GM12872 (cell line): ENCODE measurements around the gene COA3.

Experiments
- TF ChIP-seq, protein P1 (sequence below): IDR thresholded peaks from 3 replicates; pipeline ENCODE4 v1.5.1; 2011; ENCODE audit warnings: low read depth, mild to moderate bottlenecking, low read length, moderate library complexity; ENCODE audit not compliant: insufficient read depth

The COA3 gene

DNA sequence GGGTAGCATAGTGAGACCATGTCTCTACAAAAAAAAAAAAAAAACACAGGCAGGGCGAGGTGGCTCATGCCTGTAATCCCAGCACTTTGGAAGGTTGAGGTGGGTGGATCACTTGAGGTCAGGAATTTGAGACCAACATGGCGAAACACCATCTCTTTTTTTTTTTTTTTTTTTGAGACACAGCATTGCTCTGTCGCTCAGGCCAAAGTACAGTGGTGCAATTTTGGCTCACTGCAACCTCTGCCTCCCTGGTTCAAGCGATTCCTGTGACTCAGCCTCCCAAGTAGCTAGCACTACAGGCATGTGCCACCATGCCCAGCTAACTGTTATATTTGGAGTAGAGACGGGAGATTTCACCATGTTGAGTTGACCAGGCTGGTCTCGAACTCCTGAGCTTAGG, 32.4 kb downstream of the COA3 start:
- TF ChIP-seq, protein P1, sequence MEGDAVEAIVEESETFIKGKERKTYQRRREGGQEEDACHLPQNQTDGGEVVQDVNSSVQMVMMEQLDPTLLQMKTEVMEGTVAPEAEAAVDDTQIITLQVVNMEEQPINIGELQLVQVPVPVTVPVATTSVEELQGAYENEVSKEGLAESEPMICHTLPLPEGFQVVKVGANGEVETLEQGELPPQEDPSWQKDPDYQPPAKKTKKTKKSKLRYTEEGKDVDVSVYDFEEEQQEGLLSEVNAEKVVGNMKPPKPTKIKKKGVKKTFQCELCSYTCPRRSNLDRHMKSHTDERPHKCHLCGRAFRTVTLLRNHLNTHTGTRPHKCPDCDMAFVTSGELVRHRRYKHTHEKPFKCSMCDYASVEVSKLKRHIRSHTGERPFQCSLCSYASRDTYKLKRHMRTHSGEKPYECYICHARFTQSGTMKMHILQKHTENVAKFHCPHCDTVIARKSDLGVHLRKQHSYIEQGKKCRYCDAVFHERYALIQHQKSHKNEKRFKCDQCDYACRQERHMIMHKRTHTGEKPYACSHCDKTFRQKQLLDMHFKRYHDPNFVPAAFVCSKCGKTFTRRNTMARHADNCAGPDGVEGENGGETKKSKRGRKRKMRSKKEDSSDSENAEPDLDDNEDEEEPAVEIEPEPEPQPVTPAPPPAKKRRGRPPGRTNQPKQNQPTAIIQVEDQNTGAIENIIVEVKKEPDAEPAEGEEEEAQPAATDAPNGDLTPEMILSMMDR = no peak

DNA sequence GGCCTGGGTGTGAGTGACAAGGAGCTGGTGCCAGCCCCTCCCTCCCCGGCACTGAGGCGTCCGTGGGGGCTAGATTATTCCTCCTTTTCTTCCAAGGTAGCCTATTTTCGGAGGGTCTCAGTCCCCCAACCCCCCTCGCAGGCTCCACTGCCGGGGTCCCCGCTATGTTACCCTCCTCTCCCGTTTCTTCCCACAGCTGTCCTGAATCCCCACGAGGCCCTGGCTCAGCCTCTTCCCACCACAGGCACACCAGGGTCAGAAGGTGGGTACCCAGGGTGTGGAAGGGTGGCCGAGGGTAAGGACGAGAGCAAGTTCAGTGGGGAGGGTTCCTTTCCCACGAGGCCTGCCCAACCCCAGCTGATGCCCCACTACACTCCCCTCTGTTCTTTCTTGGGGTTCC, 36.9 kb downstream of the COA3 start:
- TF ChIP-seq, protein P1 = no peak

DNA sequence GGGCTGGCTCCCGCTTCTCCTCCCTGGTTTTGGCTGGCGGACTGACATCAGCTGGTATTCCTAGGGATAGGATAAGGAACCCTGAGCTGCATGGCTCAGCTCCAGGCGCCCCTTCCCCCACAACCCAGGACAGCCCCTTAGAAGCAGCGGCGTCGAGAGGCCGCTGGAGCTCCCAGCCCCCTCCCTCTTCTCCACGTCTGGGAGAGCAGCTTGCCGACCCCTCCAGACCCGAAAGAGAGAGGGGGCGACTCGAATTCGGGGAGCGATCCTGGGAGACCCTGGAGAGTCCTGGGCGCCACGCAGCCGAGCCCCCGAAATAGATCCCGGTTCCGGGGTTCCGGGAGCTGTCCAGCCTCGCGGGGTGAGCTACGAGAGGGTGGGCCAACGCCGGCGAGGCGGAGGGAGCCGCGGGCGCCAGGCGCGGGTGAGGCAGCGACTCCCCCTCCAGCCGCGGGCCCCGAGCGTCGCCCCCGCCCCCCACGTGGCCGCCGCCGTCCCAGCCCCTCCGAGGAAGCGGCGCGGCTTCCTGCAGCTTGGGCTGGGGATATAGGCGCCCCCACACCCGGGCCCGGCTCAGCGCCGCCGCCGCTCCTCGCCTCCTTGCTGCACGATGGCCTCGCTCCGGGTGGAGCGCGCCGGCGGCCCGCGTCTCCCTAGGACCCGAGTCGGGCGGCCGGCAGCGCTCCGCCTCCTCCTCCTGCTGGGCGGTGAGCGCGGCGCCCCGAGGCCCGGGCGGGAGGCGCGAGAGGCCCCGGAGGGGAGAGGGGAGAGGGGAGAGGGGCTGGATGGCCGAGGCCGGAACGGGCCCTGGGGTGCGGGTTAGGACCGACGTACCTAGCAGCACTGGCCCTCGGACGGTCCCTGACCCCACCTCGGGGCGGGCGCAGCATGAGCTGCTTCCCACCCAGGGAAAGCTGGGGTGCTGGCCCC, 37.6 kb downstream of the COA3 start, which contains the start of gene RAMP2:
TSS of gene RAMP2 (plus strand) at position 576 of the 930 bp plus-strand sequence. CDS start at position 611, 35 bp downstream.
- TF ChIP-seq, protein P1 = no peak

DNA sequence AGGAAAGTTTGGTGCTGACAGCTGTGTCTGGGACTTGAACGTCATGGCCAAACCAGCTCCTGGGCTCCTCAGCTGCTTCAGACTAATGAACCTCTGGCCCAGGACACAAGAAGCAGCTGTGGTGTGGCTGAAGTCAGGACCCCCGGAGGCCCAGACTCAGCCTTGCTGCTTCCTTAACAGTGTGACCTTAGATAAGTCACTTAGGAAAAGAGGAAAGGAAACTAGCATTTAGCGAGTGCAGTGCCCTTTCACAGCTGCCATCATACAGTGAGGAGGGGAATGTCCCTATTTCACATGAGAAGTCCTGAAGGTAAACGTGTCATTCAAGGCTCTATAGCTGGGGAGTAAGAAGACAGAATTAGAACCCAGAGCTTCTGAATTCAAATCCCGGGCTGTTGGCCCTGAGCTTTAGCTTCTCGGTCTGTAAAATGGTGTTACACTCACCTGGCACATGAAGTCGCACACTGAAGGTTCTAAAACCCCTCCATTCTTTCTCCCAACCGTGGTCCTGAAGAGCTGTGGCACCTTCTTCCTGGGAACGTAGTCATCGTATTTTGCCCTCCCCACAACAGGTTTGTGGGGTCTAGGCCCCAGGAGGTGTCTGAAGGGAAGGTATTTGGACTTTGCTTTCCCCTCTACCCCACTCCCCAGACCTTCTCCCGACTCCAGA, 38.4 kb downstream of the COA3 start:
- TF ChIP-seq, protein P1 = no peak

DNA sequence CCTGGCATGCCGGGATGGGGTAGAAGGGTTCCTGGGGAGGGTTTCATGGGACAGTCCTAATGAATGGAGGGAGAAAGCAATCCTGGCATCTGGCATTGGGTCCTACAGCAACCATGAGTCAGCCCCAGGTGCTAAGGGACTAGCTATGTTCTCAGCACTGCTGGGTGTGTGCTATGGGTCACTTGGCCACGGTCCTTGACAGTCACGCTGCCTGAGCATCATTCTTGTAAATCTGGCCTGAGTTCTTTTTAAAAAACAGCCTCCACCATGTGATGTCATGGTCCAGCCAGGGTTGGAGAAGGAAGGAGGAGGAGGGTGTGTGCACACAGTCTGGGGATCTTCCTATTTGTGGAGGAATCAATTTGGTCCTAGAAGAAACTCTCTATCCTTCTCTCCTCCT, 43.7 kb downstream of the COA3 start:
- TF ChIP-seq, protein P1 = no peak

DNA sequence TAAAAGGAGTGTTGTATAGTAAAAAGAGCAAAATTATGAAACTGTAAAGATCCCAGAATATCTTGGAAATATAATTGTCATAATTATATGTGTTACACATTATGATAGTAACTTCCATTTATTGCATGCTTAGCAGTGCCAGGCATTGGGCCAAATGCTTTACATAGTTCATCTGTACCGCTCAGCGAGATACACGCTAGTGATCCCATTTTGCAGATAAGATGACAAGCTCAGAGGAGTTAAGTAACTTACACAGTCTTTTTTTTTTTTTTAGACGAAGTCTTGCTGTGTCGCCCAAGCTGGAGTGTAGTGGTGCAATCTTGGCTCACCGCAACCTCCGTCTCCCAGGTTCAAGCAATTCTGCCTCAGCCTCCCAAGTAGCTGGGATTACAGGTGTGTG, 46.9 kb downstream of the COA3 start:
- TF ChIP-seq, protein P1 = no peak

DNA sequence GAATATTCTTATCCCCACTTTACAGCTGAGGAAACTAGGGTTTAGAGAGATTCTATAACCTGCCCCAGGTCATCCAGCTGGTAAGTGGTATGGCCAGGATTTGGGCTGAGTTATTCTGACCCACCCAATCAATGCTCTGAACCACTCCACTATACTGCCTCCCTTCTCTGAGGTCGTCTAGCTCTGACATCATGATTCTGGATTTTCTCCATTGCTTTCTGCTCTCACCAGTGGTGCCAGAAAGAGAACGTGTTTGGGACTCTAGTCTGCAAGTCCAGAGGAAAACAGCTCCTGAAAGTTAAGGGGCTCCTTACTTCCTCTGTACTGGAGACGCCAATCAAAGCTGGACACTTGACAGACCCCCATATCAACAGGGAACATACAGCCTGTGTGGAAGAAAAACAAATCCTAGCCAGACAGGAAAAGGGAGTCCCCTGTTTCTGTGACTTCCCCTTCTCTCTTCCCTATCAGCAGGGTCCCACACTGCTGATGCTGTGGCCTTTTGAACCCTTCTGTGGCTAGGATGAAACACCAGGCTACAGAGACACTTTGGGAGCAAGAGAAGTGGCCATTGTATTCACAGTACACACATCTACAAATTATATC, 47.7 kb downstream of the COA3 start:
- TF ChIP-seq, protein P1 = no peak
